MM.1S (cell line): ENCODE data around the gene PAGR1.

Experiments
- DNase-seq: peaks from one replicate; pipeline ENCODE4 v3.0.0-alpha.2; 2015
- H2AFZ ChIP-seq: fragments of 300-600 bp; sonication (generic); 2 replicates; pipeline ENCODE4 v1.6.0; 2016; ENCODE audit warnings: antibody characterized with exemption, low read length
- H3F3A ChIP-seq: fragments of 300-600 bp; sonication (generic); 2 replicates; pipeline ENCODE4 v1.6.1; 2016; ENCODE audit warnings: mild to moderate bottlenecking, antibody characterized with exemption, low read length, moderate library complexity, mixed read lengths; ENCODE audit not compliant: insufficient read depth
- H3K27ac ChIP-seq: fragments of 300-600 bp; sonication (generic); 2 replicates; pipeline ENCODE4 v1.5.1; 2016; ENCODE audit warnings: mild to moderate bottlenecking, low read length
- H3K27me3 ChIP-seq: fragments of 300-600 bp; sonication (generic); replicated peaks from 2 replicates; pipeline ENCODE4 v1.6.0; 2016; ENCODE audit warnings: low read length; ENCODE audit not compliant: insufficient read depth
- H3K36me3 ChIP-seq: fragments of 300-600 bp; sonication (generic); replicated peaks from 2 replicates; pipeline ENCODE4 v1.6.1; 2016; ENCODE audit warnings: mild to moderate bottlenecking, low read length, mixed read lengths; ENCODE audit not compliant: insufficient read depth
- H3K4me1 ChIP-seq: fragments of 300-600 bp; sonication (generic); 2 replicates; pipeline ENCODE4 v1.6.1; 2016; ENCODE audit warnings: low read length, mixed read lengths
- H3K4me2 ChIP-seq: fragments of 300-600 bp; sonication (generic); 2 replicates; pipeline ENCODE4 v1.6.0; 2016; ENCODE audit warnings: low read depth, low read length
- H3K4me3 ChIP-seq: fragments of 300-600 bp; sonication (generic); 2 replicates; pipeline ENCODE4 v1.5.1; 2016; ENCODE audit warnings: low read length, mixed read lengths
- H3K79me2 ChIP-seq: fragments of 300-600 bp; sonication (generic); 2 replicates; pipeline ENCODE4 v1.6.1; 2016; ENCODE audit warnings: mixed run types, low read length, mixed read lengths
- H3K9ac ChIP-seq: fragments of 300-600 bp; sonication (generic); 2 replicates; pipeline ENCODE4 v1.6.1; 2016; ENCODE audit warnings: low read length, mixed read lengths
- H3K9me2 ChIP-seq: fragments of 300-600 bp; sonication (generic); replicated peaks from 2 replicates; pipeline ENCODE4 v1.6.1; 2016; ENCODE audit warnings: mild to moderate bottlenecking, low read length, mixed read lengths; ENCODE audit not compliant: insufficient read depth
- H3K9me3 ChIP-seq: fragments of 300-600 bp; sonication (generic); replicated peaks from 2 replicates; pipeline ENCODE4 v1.6.1; 2016; ENCODE audit warnings: mild to moderate bottlenecking, low read length, mixed read lengths; ENCODE audit not compliant: insufficient read depth
- H4K20me1 ChIP-seq: fragments of 300-600 bp; sonication (generic); 2 replicates; pipeline ENCODE4 v1.6.1; 2016; ENCODE audit warnings: mild to moderate bottlenecking, low read length, moderate library complexity, mixed read lengths; ENCODE audit not compliant: insufficient read depth
- CTCF ChIP-seq: fragments of 300-600 bp; sonication (generic); IDR thresholded peaks from 2 replicates; pipeline ENCODE4 v1.5.1; 2016; ENCODE audit warnings: antibody characterized with exemption, low read length, mixed read lengths
- EZH2 ChIP-seq: fragments of 300-600 bp; sonication (generic); optimal IDR thresholded peaks from 2 replicates; pipeline ENCODE3; 2017; ENCODE audit warnings: low read depth, mild to moderate bottlenecking, antibody characterized with exemption, low read length, mixed read lengths
- EZH2phosphoT487 ChIP-seq: fragments of 300-600 bp; sonication (generic); IDR thresholded peaks from 2 replicates; pipeline ENCODE4 v1.6.1; 2018; ENCODE audit warnings: antibody characterized with exemption, low read length

Gene PAGR1

GRCh38 chr16:29820730-29821642 lies 5.0 kb downstream of the PAGR1 start:
- Histone ChIP-seq H3K4me1 (peaks cover 48% of the 10 kb centered on the region), H4K20me1 (no peaks in the 10 kb centered on the region), H3K27ac (peak overlapping the region; percentile 80), H3K79me2 (peaks cover 87% of the 10 kb centered on the region), H3K9ac (peak overlapping the region; percentile 68), H3K36me3 (no peaks in the 10 kb centered on the region), H3F3A (peaks cover 41% of the 10 kb centered on the region), H3K27me3 (no peaks in the 10 kb centered on the region), H2AFZ (no peak overlapping the region), H3K4me2 (peak overlapping the region; percentile 90), H3K9me2 (no peaks in the 10 kb centered on the region), H3K4me3 (peak overlapping the region; percentile 70), H3K9me3 (no peaks in the 10 kb centered on the region)
- TF ChIP-seq EZH2 (no peak), CTCF (no peak), EZH2phosphoT487 (no peak)
- DNase-seq = peak; percentile 62

- Histone ChIP-seq H3K4me1 (peaks cover 48% of the 10 kb centered on the region), H3K27ac (peak overlapping the region; percentile 80; the same call in 1 of the 2 replicates), H3K27me3 (no peaks in the 10 kb centered on the region), H3K9ac (peak overlapping the region; percentile 68), H3F3A (peaks cover 40% of the 10 kb centered on the region), H3K9me2 (no peaks in the 10 kb centered on the region), H3K36me3 (no peaks in the 10 kb centered on the region), H3K4me3 (peak overlapping the region; percentile 70), H2AFZ (no peak overlapping the region), H3K79me2 (peaks cover 86% of the 10 kb centered on the region), H3K9me3 (no peaks in the 10 kb centered on the region), H3K4me2 (peak overlapping the region; percentile 90), H4K20me1 (no peaks in the 10 kb centered on the region)
- TF ChIP-seq EZH2 (no peak), EZH2phosphoT487 (no peak)
- no peak for DNase-seq
Measured at GRCh38 chr16:29821643-29822115, 5.7 kb downstream of the PAGR1 start.

GRCh38 chr16:29824589-29825144 lies 8.7 kb downstream of the PAGR1 start:
- peaks cover 28% of the 10 kb centered on the region for H3F3A ChIP-seq
- H3K36me3 ChIP-seq = no peaks in the 10 kb centered on the region
- H3K4me2 ChIP-seq = peak overlapping the region; percentile 36
- no peak overlapping the region for H3K9ac ChIP-seq
- no peaks in the 10 kb centered on the region for H3K27me3 ChIP-seq
- H3K4me1 ChIP-seq = peaks cover 34% of the 10 kb centered on the region
- H3K79me2 ChIP-seq = peaks cover 65% of the 10 kb centered on the region
- no peak overlapping the region; the same call in 1 of the 2 replicates for H3K27ac ChIP-seq
- no peaks in the 10 kb centered on the region for H3K9me3 ChIP-seq
- no peaks in the 10 kb centered on the region for H4K20me1 ChIP-seq
- TF ChIP-seq EZH2 (no peak), EZH2phosphoT487 (no peak), CTCF (no peak)
- no peak overlapping the region for H3K4me3 ChIP-seq
- H3K9me2 ChIP-seq = no peaks in the 10 kb centered on the region
- DNase-seq = no peak
- H2AFZ ChIP-seq = no peak overlapping the region
